Thyroid gland (tissue), 4 donors: ENCODE results near the gene THYN1. TPM values are rescaled to one million over a fixed set of nuclear protein-coding genes. Genes with fewer than 3 reads are reported as not detected.

Source experiments
- DNase-seq, 2 donors: peaks; one replicate each; pipeline ENCODE4 v3.0.0-alpha.2; 2019
- H3K27ac ChIP-seq, 3 donors: fragments of 200-600 bp; sonication (generic); 1 replicate in 2 of 3; 2 replicates in 1 of 3; pipeline ENCODE4 v1.5.1; 2016 to 2019; ENCODE audit warnings: mild to moderate bottlenecking in 1 of 3, moderate library complexity in 1 of 3
- H3K27me3 ChIP-seq: fragments of 200-600 bp; sonication (generic); one replicate; pipeline ENCODE4 v1.5.1; 2019
- H3K36me3 ChIP-seq, 2 donors: fragments of 200-600 bp; sonication (generic); one replicate each; pipeline ENCODE4 v1.5.1; 2016 to 2019
- H3K4me1 ChIP-seq, 2 donors: fragments of 200-600 bp; sonication (generic); one replicate each; pipeline ENCODE4 v1.5.1; 2017 to 2019
- H3K4me3 ChIP-seq, 3 donors: fragments of 200-600 bp; sonication (generic); replicated peaks in 1 of 3; 1 replicate in 2 of 3; 2 replicates in 1 of 3; pipeline ENCODE4 v1.5.1; 2016; ENCODE audit warnings: mild to moderate bottlenecking in 1 of 3
- H3K9me3 ChIP-seq: fragments of 200-600 bp; sonication (generic); one replicate; pipeline ENCODE4 v1.5.1; 2017
- POLR2A ChIP-seq, 2 donors: fragments of 450-650 bp; IDR thresholded peaks; one replicate each; pipeline ENCODE4 v1.6.1; 2017; ENCODE audit warnings: antibody characterized with exemption in 2 of 2, mild to moderate bottlenecking in 2 of 2, moderate library complexity in 1 of 2
- WGBS, 2 donors: methylation state at CpG; one replicate each; pipeline ENCODE4 v1.1.5; 2017; 5-methylcytosine and 5-hydroxymethylcytosine counted together
- intact Hi-C: fragments of 100-400 bp; cut with DNase I; formaldehyde crosslinking; loops from one replicate; pipeline ENCODE4 v1.15.1; 2023
- total RNA-seq, 4 donors: library from RNA; depleted of rRNA; stranded (reverse); fragments of >200 nt; gene quantifications; one replicate each; pipeline ENCODE4 v1.2.3, GENCODE V29; 2016
- TF ChIP-seq, protein P1 (sequence below), 6 experiments: fragments of 200-600 bp in 3 of 6; fragments of 450-650 bp in 3 of 6; sonication (generic) in 3 of 6; IDR thresholded peaks; one replicate each; pipeline ENCODE4 v1.5.1; 2016 to 2019; ENCODE audit warnings: antibody characterized with exemption in 6 of 6, mild to moderate bottlenecking in 2 of 6, inconsistent platforms in 1 of 6, moderate library complexity in 1 of 6

The THYN1 gene
- total RNA-seq, 4 donors from 2014 or later, result 42.4 to 77.9 (median 63.8) TPM

DNA sequence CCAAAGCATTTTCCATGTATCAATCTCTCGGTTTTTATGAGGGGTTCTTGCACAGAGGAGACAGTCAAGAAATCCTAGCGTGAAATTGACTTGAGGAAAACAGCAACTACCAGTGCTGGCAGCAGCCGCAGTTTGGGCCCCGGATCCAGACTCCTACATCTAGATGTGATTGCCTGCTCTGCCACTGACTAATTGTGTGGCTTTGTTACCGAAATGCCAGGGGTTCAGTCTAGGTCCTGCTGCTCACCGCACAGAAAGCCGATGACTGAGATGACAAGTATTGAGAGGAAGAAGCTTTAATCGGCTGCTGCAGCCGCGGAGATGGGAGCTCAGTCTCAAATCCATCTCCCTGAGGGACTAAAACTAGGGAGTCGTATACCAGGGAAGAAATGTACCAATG, 14.8 kb upstream of the THYN1 start:
- 90 to 91% methylated on average over 11 of the region's 11 CpGs for WGBS, 2 donors
- no peak overlapping the region for H3K27ac ChIP-seq
- H3K9me3 ChIP-seq, result no peaks in the 10 kb centered on the region
- H3K36me3 ChIP-seq, result peaks cover 7% of the 10 kb centered on the region in 2 donors
- H3K4me3 ChIP-seq, result no peak overlapping the region
- no peaks in the 10 kb centered on the region for H3K4me1 ChIP-seq
- H3K27me3 ChIP-seq, result no peaks in the 10 kb centered on the region
- TF ChIP-seq, protein P1, sequence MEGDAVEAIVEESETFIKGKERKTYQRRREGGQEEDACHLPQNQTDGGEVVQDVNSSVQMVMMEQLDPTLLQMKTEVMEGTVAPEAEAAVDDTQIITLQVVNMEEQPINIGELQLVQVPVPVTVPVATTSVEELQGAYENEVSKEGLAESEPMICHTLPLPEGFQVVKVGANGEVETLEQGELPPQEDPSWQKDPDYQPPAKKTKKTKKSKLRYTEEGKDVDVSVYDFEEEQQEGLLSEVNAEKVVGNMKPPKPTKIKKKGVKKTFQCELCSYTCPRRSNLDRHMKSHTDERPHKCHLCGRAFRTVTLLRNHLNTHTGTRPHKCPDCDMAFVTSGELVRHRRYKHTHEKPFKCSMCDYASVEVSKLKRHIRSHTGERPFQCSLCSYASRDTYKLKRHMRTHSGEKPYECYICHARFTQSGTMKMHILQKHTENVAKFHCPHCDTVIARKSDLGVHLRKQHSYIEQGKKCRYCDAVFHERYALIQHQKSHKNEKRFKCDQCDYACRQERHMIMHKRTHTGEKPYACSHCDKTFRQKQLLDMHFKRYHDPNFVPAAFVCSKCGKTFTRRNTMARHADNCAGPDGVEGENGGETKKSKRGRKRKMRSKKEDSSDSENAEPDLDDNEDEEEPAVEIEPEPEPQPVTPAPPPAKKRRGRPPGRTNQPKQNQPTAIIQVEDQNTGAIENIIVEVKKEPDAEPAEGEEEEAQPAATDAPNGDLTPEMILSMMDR (IDR thresholded peaks at IDR 0.05), result no peak
- no peak for TF ChIP-seq POLR2A (IDR thresholded peaks at IDR 0.05)
- intact Hi-C loops, result no loop called here
- no peak for DNase-seq

DNA sequence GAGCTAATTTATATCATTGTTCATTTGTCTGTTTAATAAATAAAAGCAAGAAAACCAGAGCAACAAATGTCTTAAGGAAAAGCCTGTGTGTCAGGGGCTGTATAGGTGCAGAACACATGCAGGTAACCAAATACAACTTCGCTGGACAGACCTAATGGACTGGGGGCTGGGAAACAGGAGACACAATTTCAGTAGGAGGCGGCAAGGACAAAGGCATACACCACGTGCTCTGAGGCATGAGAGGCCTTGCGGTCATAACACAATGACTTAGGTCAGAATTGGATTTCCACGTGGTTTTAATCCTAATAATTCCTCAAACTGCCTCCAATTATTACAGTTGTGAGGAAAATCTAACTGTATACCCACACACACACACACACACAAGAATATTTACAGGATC, 14.3 kb upstream of the THYN1 start:
- H3K36me3 ChIP-seq, result peaks cover 8 to 11% of the 10 kb centered on the region in 2 donors
- no peak for DNase-seq
- WGBS, 2 donors, result 79 to 80% methylated on average over 5 of the region's 5 CpGs
- intact Hi-C loops, result no loop called here
- no peaks in the 10 kb centered on the region for H3K27me3 ChIP-seq
- TF ChIP-seq POLR2A (IDR thresholded peaks at IDR 0.05), result no peak
- TF ChIP-seq, protein P1 (IDR thresholded peaks at IDR 0.05), result no peak
- no peak overlapping the region for H3K27ac ChIP-seq
- H3K4me1 ChIP-seq, result no peaks in the 10 kb centered on the region
- H3K9me3 ChIP-seq, result no peaks in the 10 kb centered on the region
- no peak overlapping the region for H3K4me3 ChIP-seq

DNA sequence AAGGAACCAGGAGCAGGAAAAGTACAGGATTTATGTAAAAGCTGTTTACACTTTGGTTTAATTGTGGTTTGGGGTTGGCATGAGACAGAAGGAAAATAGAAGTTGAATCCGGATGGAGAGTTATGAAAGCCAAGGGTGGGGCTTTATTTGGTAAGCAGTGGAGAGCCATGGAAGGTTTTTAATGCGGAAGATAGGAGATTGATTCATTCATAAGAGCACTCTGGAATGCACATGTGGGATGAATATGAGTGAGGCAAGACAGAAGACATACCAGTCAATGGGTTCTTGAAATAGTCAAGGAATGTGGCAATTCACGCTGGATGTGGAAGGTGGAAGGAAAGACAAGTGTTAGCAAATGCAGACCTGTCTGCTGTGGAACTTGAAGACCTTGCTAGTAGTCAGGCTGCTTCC, 13.7 kb upstream of the THYN1 start:
- Histone ChIP-seq H3K4me3 (no peak overlapping the region), H3K27me3 (no peaks in the 10 kb centered on the region), H3K9me3 (no peaks in the 10 kb centered on the region), H3K27ac (no peak overlapping the region), H3K36me3 (peaks cover 14 to 17% of the 10 kb centered on the region in 2 donors), H3K4me1 (no peaks in the 10 kb centered on the region)
- no peak for DNase-seq
- 57 to 67% methylated on average over 3 of the region's 3 CpGs for WGBS, 2 donors
- TF ChIP-seq POLR2A (IDR thresholded peaks at IDR 0.05), result no peak
- TF ChIP-seq, protein P1 (IDR thresholded peaks at IDR 0.05), result no peak
- intact Hi-C loops, result no loop called here

DNA sequence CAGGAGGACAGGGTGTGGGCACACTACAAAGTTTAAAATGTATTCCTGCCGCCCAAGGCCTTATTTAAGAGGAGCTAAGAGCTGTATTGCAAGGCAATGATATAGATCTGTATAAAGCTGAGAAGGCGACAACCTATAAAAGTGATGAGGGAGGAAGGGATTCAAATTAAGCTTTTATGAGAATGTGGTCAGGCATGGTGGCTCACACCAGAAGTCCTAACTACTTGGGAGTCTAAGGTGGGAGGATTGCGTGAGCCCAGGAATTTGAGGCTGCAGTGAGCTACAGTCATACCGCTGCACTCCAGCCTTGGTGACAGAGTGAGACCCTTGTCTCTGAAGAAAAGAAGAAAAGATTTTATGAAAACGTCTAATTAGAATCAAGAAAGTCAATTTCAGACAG, 13.3 kb upstream of the THYN1 start:
- intact Hi-C loops, result no loop called here
- Histone ChIP-seq H3K27ac (no peak overlapping the region), H3K9me3 (no peaks in the 10 kb centered on the region), H3K27me3 (no peaks in the 10 kb centered on the region), H3K36me3 (peaks cover 18 to 19% of the 10 kb centered on the region in 2 donors), H3K4me1 (no peaks in the 10 kb centered on the region), H3K4me3 (no peak overlapping the region)
- 89 to 91% methylated on average over 5 of the region's 5 CpGs for WGBS, 2 donors
- no peak for DNase-seq
- TF ChIP-seq POLR2A (IDR thresholded peaks at IDR 0.05), result no peak
- TF ChIP-seq, protein P1 (IDR thresholded peaks at IDR 0.05), result no peak

DNA sequence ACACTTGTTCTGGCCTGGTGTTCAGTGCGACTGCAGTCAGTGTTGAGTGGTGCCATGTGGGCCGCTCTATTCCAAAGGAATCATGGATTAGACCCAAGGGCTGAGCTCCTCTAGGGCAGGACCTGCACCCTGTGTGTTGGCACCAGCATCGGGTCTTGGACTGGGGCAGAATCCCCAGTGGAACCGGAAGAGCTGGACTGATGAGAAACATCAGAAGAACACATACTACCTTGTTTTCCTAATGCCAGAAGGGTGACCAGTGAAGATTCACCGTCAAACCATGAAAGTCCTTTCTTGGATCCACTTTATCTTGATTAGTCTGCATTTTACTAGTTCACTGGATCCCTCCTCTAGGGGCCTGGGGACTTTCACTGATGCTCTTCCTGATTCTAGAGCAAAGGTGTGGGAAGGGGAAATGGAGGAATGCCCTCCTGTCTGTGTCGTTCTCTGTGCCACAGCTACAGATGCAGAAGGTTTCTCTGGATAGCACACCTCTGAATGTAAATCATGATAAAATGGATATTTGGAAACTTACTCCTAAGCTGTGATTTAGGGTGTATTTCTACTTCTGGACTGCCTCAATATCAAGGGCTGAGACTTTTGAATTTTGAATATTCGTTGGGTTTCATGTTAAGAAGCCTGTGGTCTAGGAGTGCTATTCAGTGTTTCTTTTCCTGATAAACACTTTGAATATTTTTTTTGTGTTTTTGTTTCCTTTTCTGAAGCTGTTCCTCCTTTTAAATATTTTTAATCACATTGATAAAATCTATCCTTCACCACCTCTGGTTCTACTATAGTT, 12.0 kb upstream of the THYN1 start:
- no peak for DNase-seq
- H3K27me3 ChIP-seq, result no peaks in the 10 kb centered on the region
- no peaks in the 10 kb centered on the region for H3K9me3 ChIP-seq
- TF ChIP-seq, protein P1 (IDR thresholded peaks at IDR 0.05), result no peak
- no peak for TF ChIP-seq POLR2A (IDR thresholded peaks at IDR 0.05)
- H3K4me1 ChIP-seq, result no peaks in the 10 kb centered on the region
- H3K4me3 ChIP-seq, result no peak overlapping the region
- peaks cover 31 to 32% of the 10 kb centered on the region in 2 donors for H3K36me3 ChIP-seq
- WGBS, 2 donors, result 93 to 96% methylated on average over 7 of the region's 7 CpGs
- intact Hi-C loops, result no loop called here
- no peak overlapping the region for H3K27ac ChIP-seq
